GM11168 (cell line): Measurements from ENCODE around the gene B3GLCT.
"Not testable (repeated sequence)": the region's sequence is repeated elsewhere in the genome, so short reads cannot be mapped to it uniquely, and the experiment has no call there.

Experiments
- in situ Hi-C: fragments of 300-500 bp; cut with MboI; formaldehyde crosslinking; loops from one replicate; pipeline ENCODE4 v1.12.0; 2022; ENCODE audit warnings: low sequenced_read_pairs; ENCODE audit not compliant: unreplicated experiment

Gene B3GLCT

GRCh38 chr13:31334547-31334946 is 134.8 kb downstream of the B3GLCT start:
- in situ Hi-C loops = no loop called here

GRCh38 chr13:31334994-31335557 is 135.3 kb downstream of the B3GLCT start:
- in situ Hi-C loops = no loop called here

GRCh38 chr13:31339616-31340015 is 139.8 kb downstream of the B3GLCT start:
- in situ Hi-C loops = not testable (repeated sequence)

GRCh38 chr13:31340848-31341247 is 141.1 kb downstream of the B3GLCT start:
- in situ Hi-C loops = not testable (repeated sequence)

- in situ Hi-C loops = no loop called here
Observed at GRCh38 chr13:31346891-31347290, 147.1 kb downstream of the B3GLCT start.

GRCh38 chr13:31349156-31349555 is 149.4 kb downstream of the B3GLCT start:
- in situ Hi-C loops = no loop called here

- in situ Hi-C loops = no loop called here
Observed at GRCh38 chr13:31350560-31350959, 150.8 kb downstream of the B3GLCT start.

GRCh38 chr13:31351376-31351775 is 151.6 kb downstream of the B3GLCT start:
- in situ Hi-C loops = no loop called here

GRCh38 chr13:31352467-31352866 is 152.7 kb downstream of the B3GLCT start:
- in situ Hi-C loops = no loop called here

- in situ Hi-C loops = no loop called here
Observed at GRCh38 chr13:31355001-31355400, 155.2 kb downstream of the B3GLCT start.

GRCh38 chr13:31356991-31357390 is 157.2 kb downstream of the B3GLCT start:
- in situ Hi-C loops = no loop called here

GRCh38 chr13:31357581-31357980 is 157.8 kb downstream of the B3GLCT start:
- in situ Hi-C loops = no loop called here

GRCh38 chr13:31361673-31362072 is 161.9 kb downstream of the B3GLCT start:
- in situ Hi-C loops = no loop called here

GRCh38 chr13:31365630-31366029 is 165.9 kb downstream of the B3GLCT start:
- in situ Hi-C loops = no loop called here

- in situ Hi-C loops = no loop called here
Observed at GRCh38 chr13:31367410-31367809, 167.6 kb downstream of the B3GLCT start.

GRCh38 chr13:31369213-31369612 is 169.4 kb downstream of the B3GLCT start:
- in situ Hi-C loops = no loop called here

- in situ Hi-C loops = no loop called here
Observed at GRCh38 chr13:31372454-31372853, 172.7 kb downstream of the B3GLCT start.

GRCh38 chr13:31374682-31375081 is 174.9 kb downstream of the B3GLCT start:
- in situ Hi-C loops = no loop called here

- in situ Hi-C loops = no loop called here
Observed at GRCh38 chr13:31377946-31378345, 178.2 kb downstream of the B3GLCT start.

- in situ Hi-C loops = no loop called here
Observed at GRCh38 chr13:31380715-31381114, 180.9 kb downstream of the B3GLCT start.
